Omental fat pad (tissue), 4 donors: Measurements from ENCODE around the gene SIL1. TPM values are rescaled to one million over a fixed set of nuclear protein-coding genes. Genes with fewer than 3 reads are reported as not detected.

Experiments used
- ATAC-seq: fragments of 150-250 bp; one replicate; pipeline ENCODE4 v1.9.1; 2016; ENCODE audit warnings: mild to moderate bottlenecking, moderate library complexity; ENCODE audit not compliant: low FRiP score
- DNase-seq: peaks from one replicate; pipeline ENCODE4 v3.0.0-alpha.2; 2019; ENCODE audit warnings: low spot score
- small RNA-seq: library from RNA; depleted of rRNA; stranded (forward); fragments of <200 nt; gene quantifications from one replicate; pipeline ENCODE3, GENCODE V24; 2016
- total RNA-seq, 4 donors: library from RNA; depleted of rRNA; stranded (reverse); fragments of >200 nt; gene quantifications; one replicate each; pipeline ENCODE4 v1.1.0, GENCODE V29; 2016
- TF ChIP-seq, protein P1 (sequence below), 3 donors: fragments of 450-650 bp; IDR thresholded peaks; one replicate each; pipeline ENCODE4 v1.5.1; 2016 to 2017; ENCODE audit warnings: antibody characterized with exemption in 3 of 3, mild to moderate bottlenecking in 3 of 3, moderate library complexity in 2 of 3

SIL1 gene
- total RNA-seq, 4 donors from 2014 or later, result 34.7 to 66.0 (median 38.9) TPM

DNA sequence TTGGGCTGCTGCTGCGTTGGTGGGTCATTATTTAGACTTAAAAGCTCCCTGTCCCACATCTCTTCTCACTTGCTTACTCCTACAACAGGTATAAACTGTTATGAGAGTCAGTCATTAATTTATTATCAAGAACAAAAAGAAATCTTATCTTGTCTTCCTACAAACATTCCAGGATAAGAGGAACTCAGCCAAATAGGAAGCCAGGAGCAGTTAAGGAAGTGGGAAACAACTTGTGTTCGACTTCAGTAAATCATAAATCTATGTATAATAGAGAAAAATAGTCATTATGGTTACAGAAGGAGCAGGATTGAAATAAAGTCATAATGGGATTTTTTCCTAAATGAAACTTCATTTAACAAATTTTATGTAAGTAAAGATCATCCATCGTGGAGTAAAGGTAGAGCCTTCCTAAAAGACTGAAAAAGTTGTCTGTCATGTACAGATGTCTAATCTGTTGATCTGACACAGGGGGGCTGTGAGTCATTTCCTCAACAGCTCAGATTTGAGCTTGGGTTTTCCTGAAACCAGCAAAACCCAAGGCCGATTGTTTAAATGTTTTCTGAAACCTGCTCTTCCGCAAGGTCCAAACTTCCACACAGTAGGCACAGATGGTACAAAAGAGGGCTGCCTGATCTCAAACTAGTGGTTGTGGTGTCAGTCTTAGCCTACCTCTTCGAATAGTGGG lies 297.7 kb downstream of the SIL1 start:
- no peak for ATAC-seq
- TF ChIP-seq, protein P1, sequence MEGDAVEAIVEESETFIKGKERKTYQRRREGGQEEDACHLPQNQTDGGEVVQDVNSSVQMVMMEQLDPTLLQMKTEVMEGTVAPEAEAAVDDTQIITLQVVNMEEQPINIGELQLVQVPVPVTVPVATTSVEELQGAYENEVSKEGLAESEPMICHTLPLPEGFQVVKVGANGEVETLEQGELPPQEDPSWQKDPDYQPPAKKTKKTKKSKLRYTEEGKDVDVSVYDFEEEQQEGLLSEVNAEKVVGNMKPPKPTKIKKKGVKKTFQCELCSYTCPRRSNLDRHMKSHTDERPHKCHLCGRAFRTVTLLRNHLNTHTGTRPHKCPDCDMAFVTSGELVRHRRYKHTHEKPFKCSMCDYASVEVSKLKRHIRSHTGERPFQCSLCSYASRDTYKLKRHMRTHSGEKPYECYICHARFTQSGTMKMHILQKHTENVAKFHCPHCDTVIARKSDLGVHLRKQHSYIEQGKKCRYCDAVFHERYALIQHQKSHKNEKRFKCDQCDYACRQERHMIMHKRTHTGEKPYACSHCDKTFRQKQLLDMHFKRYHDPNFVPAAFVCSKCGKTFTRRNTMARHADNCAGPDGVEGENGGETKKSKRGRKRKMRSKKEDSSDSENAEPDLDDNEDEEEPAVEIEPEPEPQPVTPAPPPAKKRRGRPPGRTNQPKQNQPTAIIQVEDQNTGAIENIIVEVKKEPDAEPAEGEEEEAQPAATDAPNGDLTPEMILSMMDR (IDR thresholded peaks at IDR 0.05), result no peak
- DNase-seq, result no peak

DNA sequence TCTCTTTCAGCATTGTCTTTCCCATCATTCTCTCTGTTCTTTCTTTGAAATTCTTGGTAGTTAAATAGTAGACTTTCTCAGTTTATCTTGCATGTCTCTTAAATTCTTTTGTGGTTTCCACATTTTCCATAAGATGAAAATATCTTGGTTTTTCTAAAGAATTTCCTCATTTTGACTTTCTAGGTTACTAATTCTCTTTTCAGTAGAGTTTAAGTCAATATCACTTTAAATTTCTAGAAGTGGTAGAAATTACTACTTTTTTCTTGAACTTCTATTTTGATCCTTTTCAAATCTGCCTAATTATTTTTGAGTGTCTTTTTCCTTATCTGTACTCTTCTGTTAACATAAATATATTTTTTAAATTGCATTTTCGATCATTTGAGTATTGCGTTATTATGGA lies 299.4 kb downstream of the SIL1 start:
- ATAC-seq (no peak), DNase-seq (no peak)
- TF ChIP-seq, protein P1 (IDR thresholded peaks at IDR 0.05), result no peak

DNA sequence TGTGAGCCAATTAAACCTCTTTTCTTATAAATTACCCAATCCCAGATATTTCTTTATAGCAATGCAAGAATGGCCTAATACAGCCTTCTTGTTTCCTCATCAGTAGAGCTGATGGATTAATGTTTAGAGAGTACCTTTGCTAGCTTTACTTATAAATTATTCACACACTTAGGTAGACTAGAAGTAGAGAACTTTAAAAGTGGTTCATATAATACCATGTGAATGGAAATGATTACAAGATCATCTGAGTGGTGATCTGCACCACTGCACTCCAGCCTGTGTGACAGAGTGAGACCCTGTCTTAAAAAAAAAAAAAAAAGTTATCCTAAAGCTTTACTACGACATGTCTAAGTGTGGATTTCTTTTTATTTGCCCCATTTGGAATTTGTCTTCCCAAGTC lies 299.9 kb downstream of the SIL1 start:
- TF ChIP-seq, protein P1 (IDR thresholded peaks at IDR 0.05), result no peak
- ATAC-seq, result no peak
- no peak for DNase-seq

Small RNA genes lying within 50 kb of the gene (small RNA-seq; reads per million reads assigned to genes)
- gene RNU6-572P, result not detected

Other genes starting within 250 kb of the SIL1 start
- gene MATR3, start 95.4 kb upstream of the SIL1 start, total RNA-seq, result 100 to 1,000 TPM; 155 to 222 (median 211) TPM
- 100 to 1,000 TPM in 2 of 4 donors, 10 to 100 TPM in 2; 73.1 to 113 (median 103) TPM for gene PAIP2, start 143.5 kb upstream of the SIL1 start, total RNA-seq
- not detected for gene SLC23A1, start 184.9 kb upstream of the SIL1 start, total RNA-seq
- 1 to 10 TPM; 1.1 to 7.0 (median 2.9) TPM for gene MZB1, start 191.5 kb upstream of the SIL1 start, total RNA-seq
- gene PROB1, start 196.7 kb upstream of the SIL1 start, total RNA-seq, result 1 to 10 TPM in 2 of 4 donors, under 1 TPM in 2; 0.46 to 2.0 (median 1.2) TPM
- 1 to 10 TPM; 1.8 to 3.3 (median 2.0) TPM for gene SPATA24, start 205.7 kb upstream of the SIL1 start, total RNA-seq
- gene DNAJC18, start 241.2 kb upstream of the SIL1 start, total RNA-seq, result 1 to 10 TPM; 6.1 to 7.4 (median 6.5) TPM